ENCODE data around the gene SS18. TPM values are rescaled to one million over a fixed set of nuclear protein-coding genes. Genes with fewer than 3 reads are reported as not detected.
A peak's percentile ranks its signal among the peaks of the same experiment; 100 is the strongest.

SS18 gene
- total and polyA plus RNA-seq, 2 of the 13 experiments (the other 11 are each of a cell fraction or from before 2014, with no cell fraction given): 49.2 to 82.7 TPM

- TF ChIP-seq HMGXB3 (CRISPR knock-in tag; IDR thresholded peaks at IDR 0.05; ENCODE audit: borderline replicate concordance) (no peak), ZNF20 (CRISPR knock-in tag; IDR thresholded peaks at IDR 0.05) (no peak), SMYD3 (CRISPR knock-in tag; IDR thresholded peaks at IDR 0.05) (no peak), ZBTB25 (CRISPR knock-in tag; IDR thresholded peaks at IDR 0.05) (no peak; the same call in 1 of the 2 replicates), SETDB1 (CRISPR knock-in tag; IDR thresholded peaks at IDR 0.05; ENCODE audit: borderline replicate concordance) (no peak), TIGD3 (CRISPR knock-in tag; IDR thresholded peaks at IDR 0.05; ENCODE audit: borderline replicate concordance) (no peak), ZNF282 (IDR thresholded peaks at IDR 0.05; ENCODE audit: partially characterized antibody) (no peak), NFKB2 (CRISPR knock-in tag; IDR thresholded peaks at IDR 0.05; ENCODE audit: borderline replicate concordance) (no peak), HOXD1 (CRISPR knock-in tag; IDR thresholded peaks at IDR 0.05) (no peak; the same call in 1 of the 2 replicates), ZFP1 (CRISPR knock-in tag; IDR thresholded peaks at IDR 0.05) (0 out of 2 replicates have a peak, but pooled peaks have one; percentile 9), NR2F6 (IDR thresholded peaks at IDR 0.05) (no peak), NR2F6 (CRISPR knock-in tag; IDR thresholded peaks at IDR 0.05) (0 out of 2 replicates have a peak, but pooled peaks have one; percentile 3), ZNF746 (CRISPR knock-in tag; IDR thresholded peaks at IDR 0.05) (peak; percentile 28; the same call in 1 of the 2 replicates), MAFK (conservative IDR thresholded peaks at IDR 0.05 in 1 of 2, IDR thresholded peaks at IDR 0.05 in 1 of 2; ENCODE audit: low read length in 2 of 2) (no peak), ZNF598 (CRISPR knock-in tag; IDR thresholded peaks at IDR 0.05; ENCODE audit: borderline replicate concordance) (0 out of 2 replicates have a peak, but pooled peaks have one; percentile 75), TAF1 (CRISPR knock-in tag; IDR thresholded peaks at IDR 0.05) (no peak), ZFP36 (IDR thresholded peaks at IDR 0.05; ENCODE audit: borderline replicate concordance, low read depth, low read length, partially characterized antibody) (no peak), ZNF260 (CRISPR knock-in tag; IDR thresholded peaks at IDR 0.05; ENCODE audit: borderline replicate concordance, low read depth) (no peak), ZNF207 (IDR thresholded peaks at IDR 0.05; ENCODE audit: borderline replicate concordance) (no peak), SMAD9 (CRISPR knock-in tag; IDR thresholded peaks at IDR 0.05) (no peak), HOXA9 (CRISPR knock-in tag; IDR thresholded peaks at IDR 0.05; ENCODE audit: borderline replicate concordance) (no peak), JUN (CRISPR knock-in tag; IDR thresholded peaks at IDR 0.05) (no peak), ESRRA (CRISPR knock-in tag; IDR thresholded peaks at IDR 0.05; ENCODE audit: low read depth) (no peak), MXD1 (CRISPR knock-in tag; IDR thresholded peaks at IDR 0.05) (no peak), ZFX (CRISPR knock-in tag; IDR thresholded peaks at IDR 0.05; ENCODE audit: low read depth) (no peak)
Observed at GRCh38 chr18:26091047-26091630, 726 bp upstream of the SS18 start (continued).

All from HepG2 (cell line).